Measurements from ENCODE around the gene RPS6KL1.

Gene RPS6KL1

GRCh38 chr14:74911704-74912103 lies 11.4 kb downstream of the RPS6KL1 start:
- no peak for DNase-seq

DNA sequence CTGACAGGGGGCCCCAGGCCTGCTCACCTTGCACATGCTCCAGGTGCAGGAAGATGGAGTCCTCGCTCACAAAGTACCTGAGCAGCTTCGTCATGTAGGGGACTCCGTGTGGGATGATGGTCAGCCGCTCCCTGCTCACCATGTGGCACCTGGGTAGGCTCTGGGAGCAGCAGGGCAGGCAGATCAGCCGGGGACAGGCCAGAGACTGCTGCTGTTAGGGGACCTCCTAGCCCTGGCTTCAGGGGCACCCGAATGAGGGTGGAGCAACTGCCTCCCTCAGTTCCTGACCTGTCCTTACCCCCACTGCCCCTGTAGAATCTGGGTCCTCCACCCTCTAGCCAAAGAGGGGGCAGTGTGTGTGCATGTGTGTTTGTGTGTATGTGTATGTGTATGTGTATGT lies 11.8 kb downstream of the RPS6KL1 start:
- no peak for DNase-seq

- no peak for DNase-seq
These were observed 12.5 kb downstream of the RPS6KL1 start for GRCh38 chr14:74910556-74910955.

- DNase-seq: no peak
These were observed 13.1 kb downstream of the RPS6KL1 start for GRCh38 chr14:74909911-74910310.

DNA sequence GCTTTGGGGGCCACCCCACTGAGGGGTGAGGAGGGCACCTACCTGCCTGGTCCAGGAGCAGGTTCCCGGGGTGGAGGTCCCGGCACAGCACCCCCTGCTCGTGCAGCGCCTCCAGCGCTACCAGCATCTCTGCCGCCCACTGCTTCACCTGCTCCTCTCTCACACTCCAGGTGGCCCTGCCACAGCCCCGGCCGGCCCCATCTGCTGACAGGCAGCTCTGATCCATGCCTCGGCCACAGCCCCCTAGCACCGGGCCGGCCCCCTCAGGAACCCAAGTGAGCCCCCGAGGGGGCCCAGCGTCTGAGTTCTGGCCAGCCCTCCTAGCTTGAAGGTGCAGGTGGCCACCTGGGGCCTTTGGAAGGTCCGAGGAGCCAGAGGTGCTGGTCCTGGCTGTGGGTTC lies 13.6 kb downstream of the RPS6KL1 start:
- DNase-seq: no peak

DNA sequence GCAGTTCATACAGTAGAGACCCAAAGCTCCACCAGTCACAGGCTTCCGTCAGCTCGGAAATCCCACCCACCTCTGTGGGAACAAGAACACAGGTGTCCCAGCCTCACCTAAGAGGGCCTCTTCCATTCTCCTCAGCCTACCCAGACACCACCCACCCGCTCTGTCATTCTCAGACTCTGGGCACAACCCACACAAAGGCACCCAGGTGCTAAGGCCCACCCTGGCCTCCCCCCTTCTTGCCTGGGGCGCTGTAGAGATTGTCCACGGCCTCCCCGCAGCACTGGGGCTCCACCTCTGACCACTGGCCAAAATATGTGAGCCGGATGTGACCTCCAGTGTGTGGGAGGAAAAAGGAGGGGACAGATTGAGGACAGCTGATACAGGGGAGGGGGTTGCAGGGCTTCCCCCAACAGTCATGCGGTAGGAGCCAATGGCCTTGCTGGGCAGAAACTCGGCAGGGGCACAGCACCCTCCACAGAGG lies 14.2 kb downstream of the RPS6KL1 start:
- DNase-seq: no peak

- no peak for DNase-seq
These were observed 15.3 kb downstream of the RPS6KL1 start for GRCh38 chr14:74907744-74908143.

DNA sequence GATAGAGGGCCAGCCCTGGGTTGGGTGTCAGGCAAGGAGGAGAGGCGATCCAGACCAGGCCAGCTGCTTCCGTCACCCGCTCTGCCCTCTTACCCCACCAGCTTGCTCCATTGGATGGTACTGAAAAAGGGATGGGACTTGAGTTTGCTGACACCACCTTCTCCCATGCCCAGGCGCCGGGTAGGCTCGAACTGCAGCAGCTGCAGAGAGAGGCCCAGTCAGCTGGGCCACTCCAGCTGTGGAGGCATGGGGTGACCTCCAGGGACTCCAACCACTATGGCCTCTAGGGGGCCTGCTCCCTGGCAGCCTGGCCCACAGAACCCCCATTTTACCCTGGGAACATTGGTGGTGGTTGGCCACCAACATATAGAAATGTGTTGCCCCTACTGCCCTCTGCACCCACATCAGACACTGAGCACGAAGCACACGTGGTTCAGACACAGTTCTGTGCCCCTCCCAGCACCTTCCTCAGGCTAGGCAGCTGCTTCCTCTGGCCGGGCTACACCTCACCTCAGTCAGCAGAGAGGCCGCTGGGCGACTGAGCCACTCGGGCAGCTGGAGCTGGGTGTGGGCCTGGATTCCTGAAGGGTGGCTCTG lies 16.0 kb downstream of the RPS6KL1 start:
- no peak for DNase-seq

GRCh38 chr14:74905595-74906142 lies 17.4 kb downstream of the RPS6KL1 start:
- no peak for DNase-seq

DNA sequence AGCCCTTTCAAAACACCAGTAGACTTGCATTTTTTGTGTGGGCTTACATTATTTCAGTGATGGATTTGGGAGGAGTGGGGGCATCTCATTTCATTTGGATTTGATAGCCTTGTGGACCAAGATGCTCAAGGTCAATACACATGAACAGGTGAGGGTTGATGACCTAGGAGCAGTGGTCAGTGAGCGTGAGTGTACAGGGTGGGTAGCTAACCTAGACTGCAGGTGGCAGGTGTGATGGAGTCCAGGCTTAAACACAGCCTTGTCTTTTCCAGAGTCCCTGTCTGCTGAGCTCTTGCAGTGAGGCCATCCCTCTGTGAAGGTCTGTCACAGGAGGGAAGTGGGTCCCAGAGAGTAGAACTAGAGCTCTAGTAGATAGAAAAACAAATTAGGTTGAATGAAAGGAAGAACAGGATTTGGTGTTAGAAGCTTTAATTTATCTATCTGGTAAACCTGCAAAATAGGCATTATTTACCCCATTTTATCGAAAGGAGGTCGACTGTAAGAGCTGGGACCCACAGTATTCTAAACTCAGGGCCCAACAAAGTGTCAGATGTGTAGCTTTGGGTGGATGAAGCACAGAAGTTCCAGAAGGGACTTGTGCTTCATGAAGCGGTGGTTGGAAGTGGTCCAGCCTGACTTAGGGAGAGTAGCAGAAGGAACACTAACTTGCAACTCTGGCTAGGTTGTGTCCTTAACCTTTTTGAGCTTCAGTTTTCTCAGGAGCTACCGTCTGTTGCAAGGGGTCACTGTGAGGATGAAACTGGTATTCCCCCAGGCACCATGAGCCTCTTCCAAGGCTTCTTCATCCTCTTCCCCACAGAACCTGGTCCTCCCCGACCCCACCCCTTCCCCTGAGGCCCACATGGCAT lies 18.2 kb downstream of the RPS6KL1 start:
- no peak for DNase-seq

- no peak for DNase-seq
These were observed 19.9 kb downstream of the RPS6KL1 start for GRCh38 chr14:74902941-74903705.

GRCh38 chr14:74898694-74899093 lies 24.4 kb downstream of the RPS6KL1 start:
- DNase-seq: no peak

DNA sequence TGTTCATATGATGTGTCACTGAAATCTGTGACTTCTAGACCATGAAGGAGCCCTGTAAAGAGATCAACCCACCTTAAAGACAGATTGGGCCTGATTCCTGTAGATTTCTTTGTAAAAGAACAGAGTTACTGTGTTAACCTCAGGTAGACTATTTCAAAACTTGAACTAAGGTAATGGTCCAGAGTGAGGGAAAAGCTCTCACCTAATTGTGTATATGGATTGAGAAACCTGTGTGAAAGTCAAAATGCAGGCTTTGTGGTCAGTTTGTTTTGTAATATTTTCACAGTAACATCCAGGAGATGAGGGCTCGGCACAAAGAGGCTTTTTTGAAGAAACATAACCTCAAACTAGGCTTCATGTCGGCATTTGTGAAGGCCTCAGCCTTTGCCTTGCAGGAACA lies 25.0 kb downstream of the RPS6KL1 start:
- no peak for DNase-seq

GRCh38 chr14:74897642-74898041 lies 25.4 kb downstream of the RPS6KL1 start:
- no peak for DNase-seq

DNA sequence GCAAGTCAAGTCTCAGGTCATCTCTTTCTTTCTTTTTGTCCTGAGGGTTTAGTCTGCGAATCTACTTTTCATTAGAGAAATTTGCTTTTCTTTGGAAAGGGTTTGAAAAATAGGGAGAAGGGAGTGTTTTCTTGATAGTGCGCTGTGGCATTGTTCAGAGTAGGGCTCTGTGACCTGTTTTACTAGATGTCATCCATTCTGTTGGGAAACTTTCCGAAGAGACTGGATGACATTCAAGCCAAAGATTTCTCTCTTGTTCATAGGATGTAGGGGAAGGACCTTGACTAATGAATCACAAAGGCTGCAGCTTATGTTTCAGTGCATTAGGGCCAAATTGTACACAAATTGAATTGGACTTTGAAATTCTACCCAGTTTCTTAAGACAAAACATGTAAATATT lies 26.7 kb downstream of the RPS6KL1 start:
- DNase-seq: no peak

DNA sequence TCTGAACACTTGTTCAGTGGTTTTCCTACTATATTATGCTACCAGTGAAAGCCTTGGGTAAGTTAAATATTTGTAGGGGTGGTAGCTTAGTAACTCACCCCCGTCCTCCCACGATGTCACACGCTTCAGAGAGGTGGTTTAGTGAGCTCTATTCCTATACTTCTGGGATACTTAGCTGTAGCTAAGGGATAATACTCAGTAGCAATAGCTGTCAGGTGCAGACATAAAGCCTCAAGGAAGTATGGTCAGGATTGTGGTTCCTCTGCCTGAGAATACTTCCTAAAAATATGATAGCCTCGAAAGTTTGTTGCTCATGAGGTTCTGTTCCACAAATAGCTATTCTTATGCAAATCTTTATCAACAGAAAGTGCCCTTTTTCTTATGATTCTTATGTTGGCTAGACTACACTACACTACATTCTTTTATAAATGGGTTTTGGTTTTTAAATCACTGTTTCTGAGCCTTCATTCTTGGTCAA lies 29.4 kb downstream of the RPS6KL1 start:
- DNase-seq: no peak

GRCh38 chr14:74892745-74893144 lies 30.3 kb downstream of the RPS6KL1 start:
- DNase-seq: no peak

DNA sequence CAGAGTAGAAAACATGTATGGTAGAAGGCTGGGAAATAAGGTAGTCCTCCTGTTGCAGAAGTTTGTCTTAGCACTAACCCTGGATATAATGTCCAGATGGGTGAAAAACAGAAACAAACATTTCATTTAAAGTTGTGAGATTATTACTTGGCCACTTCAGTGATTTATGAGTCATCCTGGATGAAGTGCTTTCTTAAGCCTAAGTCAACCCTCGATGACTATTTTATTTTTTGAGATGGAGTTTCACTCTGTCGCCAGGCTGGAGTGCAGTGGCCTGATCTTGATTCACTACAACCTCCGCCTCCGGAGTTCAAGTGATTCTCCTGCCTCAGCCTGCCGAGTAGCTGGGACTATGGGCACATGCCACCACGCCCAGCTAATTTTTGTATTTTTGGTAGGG lies 31.2 kb downstream of the RPS6KL1 start:
- DNase-seq: no peak

DNA sequence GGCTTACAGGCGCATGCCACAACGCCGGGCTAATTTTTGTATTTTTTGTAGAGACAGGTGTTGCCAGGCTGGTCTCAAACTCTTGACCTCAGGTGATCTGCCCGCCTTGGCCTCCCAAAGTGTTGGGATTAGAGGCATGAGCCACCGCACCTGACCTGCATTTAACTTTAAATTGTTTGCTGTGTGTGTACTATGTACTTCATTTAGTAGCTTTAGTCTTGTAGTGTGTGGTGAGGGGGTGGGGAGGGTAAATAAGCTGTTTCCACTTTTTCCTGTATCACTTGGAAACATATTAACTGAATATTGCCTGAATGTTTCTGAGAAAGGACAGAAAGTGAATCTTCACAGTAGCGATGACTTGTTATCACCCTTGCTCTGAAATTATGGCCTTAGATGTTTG lies 32.8 kb downstream of the RPS6KL1 start:
- DNase-seq: no peak

- DNase-seq: no peak
These were observed 34.6 kb downstream of the RPS6KL1 start for GRCh38 chr14:74888164-74889158.

DNA sequence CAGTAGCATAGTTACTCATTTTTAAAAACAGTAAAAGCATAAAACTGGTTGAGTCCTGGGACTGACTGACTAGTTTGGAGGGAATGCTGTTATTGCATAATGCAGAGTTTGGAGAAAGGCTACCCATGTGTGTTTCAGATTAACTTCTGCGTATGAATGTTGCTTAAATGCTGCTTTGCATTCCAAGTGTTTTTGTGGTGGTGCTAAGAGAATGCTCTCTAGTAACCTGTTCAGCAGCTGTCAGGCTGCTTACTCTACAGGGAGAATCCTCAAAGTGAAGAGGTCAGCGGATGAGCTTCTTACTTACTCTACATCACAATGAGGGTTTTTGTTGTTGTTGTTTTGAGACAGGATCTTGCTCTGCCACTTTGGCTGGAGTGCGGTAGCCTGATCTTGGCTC lies 37.1 kb downstream of the RPS6KL1 start:
- DNase-seq: no peak

All from GOT3 (cell line).